GF-D8 (cell line): ENCODE data around the gene LHB.
"Not testable (repeated sequence)": the region's sequence is repeated elsewhere in the genome, so short reads cannot be mapped to it uniquely, and the experiment has no call there.

Source experiments
- DNase-seq: peaks from one replicate; lab custom pipeline; 2025; lab: John Stamatoyannopoulos, UW

Gene LHB

DNA sequence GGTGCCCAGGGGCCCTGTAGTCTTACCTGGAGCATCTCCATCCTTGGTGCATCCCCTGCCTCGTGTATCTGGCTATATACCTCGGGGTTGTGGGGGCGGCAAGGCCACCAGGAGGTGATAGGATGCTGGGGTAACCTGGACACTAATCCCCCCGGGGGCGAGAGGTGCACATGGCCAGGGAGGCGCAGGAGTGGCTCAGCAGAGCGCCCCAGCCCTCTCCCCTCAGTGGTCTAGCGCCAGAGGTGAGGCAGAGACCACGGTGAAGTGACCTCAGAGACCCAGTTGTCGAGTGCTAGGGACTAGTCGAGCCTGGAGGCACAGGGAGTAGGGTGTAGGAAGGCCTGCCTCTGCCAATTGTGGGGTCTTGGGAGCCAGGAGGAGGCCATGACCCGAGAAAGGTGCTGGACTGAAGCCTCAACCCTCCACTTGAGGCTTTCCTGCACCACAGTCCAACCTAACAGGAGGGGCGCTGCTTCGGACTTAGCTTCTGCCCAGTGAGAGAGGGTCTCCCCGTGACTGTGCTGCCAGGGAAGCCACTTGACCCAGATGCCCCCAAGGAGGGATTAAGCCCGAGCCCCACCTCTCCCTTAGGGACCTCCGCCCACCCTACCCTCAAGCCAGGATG is at the start of gene LHB:
Gene LHB (minus strand): TSS at position 51 of the 625 bp plus-strand sequence. CDS start 10 bp downstream, at position 41.
- no peak for DNase-seq

- no peak for DNase-seq
Measured at GRCh38 chr19:49065905-49066512, 49.1 kb upstream of the LHB start.

- no peak for DNase-seq
Measured at GRCh38 chr19:49064768-49065611, 48.1 kb upstream of the LHB start, which contains the start of gene NTF4. Gene NTF4 (minus strand): TSS chr19:49064818. CDS start chr19:49061997, 2,821 bp downstream.

DNA sequence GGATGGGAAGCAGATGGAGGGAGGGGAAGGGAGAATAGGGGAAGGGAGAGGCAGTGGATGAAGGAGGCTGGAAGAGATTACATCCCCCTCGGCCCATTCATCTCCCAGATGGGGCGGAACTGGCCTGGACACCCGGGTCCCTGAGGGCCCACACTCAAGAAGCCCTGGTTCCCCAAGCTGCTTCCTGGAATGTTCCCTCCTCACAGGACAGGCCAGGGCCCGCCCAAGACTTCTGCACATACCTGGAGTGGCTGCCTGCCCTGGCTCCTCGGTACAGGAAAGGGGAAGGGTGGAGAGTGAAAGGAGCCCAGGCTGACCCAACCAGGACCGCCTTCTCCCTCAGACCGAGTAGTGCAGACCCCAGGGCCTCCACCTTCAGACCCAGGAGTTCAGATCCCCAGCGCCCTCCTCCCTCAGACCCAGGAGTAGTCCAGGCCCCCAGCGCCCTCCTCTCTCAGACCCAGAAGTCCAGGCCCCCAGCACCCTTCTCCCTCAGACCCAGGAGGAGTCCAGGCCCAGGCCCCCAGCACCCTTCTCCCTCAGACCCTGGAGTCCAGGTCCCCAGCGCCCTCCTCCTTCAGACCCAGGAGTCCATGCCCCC is 47.2 kb upstream of the LHB start:
- DNase-seq: no peak

- DNase-seq: no peak
Measured at GRCh38 chr19:49061445-49061844, 44.6 kb upstream of the LHB start.

DNA sequence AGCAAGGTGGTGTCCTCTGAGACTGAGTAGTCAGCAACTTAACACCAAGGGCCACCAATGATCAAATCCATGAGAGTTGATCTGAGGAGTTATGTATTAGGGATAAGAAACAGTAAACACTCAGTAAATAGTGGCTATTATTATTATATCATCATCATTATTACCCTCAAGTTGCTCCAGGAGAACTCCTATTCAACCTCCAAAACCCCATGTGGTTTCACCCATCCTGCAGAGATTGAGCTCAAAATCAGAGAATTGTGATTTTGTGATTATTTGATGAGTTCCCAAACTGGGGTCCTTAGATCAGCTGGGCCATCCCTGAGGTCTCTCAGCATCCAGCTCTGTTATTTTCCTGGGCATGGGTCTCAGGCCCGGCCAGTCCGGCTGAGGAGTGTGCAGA is 44.1 kb upstream of the LHB start:
- no peak for DNase-seq

GRCh38 chr19:49059053-49059452 is 42.2 kb upstream of the LHB start:
- no peak for DNase-seq

DNA sequence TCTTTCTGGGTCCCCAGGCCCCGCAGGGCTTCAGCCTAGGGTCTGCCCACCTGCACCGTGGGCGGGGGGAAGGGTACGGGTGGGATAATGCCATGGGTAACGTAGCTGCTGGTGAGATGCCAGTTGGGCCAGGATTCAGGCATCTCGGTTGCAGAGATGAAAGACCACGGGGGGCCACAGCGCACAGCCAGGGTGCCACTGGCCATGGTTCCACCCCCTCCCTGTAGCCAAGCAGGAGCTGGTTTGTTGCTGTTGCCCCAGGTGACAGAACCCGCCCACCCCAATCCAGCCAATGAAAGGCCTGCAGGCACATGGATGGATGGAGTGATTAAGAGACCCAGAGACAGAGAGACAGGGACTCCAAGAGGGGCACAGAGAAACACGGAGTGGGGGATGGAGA is 41.7 kb upstream of the LHB start:
- DNase-seq: no peak

DNA sequence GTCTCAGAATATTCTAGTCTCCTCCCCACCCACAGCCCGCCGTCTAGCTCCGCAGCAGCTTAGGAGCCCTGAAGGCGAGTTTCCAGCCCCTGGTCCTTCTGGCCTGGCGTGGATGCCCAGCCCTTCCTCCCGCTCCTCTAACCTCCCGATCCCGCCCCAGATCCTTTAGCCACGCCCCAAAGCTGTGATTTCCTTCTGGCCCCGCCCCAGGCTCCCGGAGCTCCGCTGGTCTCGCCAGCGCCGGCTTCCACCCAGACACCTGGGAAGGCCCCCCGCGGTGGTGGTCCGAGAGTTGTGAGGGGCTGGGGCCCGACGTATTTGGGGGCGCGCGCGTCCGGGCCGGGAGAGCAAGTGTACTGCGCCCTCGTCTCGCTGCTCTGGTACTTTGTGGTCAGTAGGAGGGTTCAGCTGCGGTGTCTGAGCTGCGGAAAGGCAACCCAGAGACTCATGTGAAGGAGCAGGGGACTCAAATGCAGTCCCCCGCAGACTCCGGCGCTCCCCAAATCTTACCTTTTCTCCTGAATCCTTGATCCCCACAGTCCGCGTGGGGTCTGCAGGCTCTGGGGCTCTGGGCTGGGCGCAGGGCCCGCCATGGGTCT is 40.8 kb upstream of the LHB start, which contains the start of gene CGB7:
Gene CGB7 (minus strand): TSS at position 114 of the 599 bp plus-strand sequence. CDS start 2,374 bp downstream, outside the sequence.
- DNase-seq: no peak

DNA sequence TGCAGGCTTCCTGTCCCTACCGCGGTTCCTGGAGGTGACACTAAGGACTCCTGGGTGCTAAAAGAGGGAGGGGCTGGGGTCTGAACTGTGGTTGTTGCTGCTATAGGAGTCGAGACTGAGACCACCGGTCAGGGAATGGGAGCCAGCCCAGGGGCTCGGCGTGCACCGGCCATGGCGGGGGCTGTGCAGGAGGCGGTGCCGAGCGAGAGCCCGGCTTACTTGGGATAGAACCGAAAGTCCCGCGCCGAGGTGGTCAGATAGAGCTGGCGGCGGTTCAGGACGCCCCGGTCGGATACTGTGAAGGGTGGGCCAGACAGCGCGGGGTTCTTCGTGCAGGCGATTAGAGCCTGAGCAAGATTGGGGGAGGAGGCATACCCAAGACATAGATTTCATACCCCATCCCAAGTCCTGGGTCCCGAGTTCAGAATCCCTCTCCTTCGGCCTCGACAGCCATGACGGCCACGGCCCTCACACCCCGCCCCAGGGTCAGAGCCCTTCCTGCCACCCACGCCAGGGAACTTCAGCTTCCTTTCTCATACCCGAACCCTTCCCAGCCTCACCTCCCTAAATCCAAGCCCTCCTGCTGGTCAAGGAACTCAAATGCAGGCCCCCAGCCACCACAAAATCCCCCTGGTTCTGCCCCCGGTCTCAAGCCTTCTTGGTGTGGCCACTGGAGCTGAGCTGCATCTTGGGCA is 40.2 kb upstream of the LHB start:
- DNase-seq: not testable (repeated sequence)

GRCh38 chr19:49056101-49056901 is 39.4 kb upstream of the LHB start:
- DNase-seq: no peak

DNA sequence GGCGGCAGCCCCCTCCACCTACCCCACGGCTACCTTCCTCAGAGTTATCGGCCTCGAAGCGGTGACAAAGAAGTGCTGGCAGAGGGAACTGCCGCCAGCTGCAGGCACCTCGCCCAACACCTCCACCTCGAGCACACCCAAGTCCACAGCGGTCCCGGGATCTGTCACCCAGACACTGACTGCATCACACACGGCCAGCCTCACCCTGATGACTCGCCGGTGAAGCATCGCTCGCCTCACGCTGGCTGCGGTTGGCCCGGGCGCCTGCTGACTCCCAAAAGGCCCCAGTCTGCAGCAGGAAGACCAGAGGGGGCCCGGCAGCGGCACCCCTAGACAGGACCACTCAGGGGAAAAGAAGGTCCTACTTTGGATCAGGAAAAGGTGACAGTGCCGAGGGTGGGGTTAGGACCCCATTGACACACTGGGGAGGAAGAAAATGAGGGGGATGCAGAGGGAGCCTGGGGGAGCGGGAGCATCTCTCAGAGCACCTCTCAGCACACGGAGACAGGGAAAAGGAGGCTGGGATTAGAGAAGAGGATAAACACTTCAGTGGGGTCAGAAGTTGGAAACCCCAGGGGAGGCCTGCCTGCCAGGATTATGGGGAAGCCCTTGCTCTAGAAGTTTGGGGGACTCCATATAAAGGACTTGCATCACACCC is 33.6 kb upstream of the LHB start:
- DNase-seq: not testable (repeated sequence)

DNA sequence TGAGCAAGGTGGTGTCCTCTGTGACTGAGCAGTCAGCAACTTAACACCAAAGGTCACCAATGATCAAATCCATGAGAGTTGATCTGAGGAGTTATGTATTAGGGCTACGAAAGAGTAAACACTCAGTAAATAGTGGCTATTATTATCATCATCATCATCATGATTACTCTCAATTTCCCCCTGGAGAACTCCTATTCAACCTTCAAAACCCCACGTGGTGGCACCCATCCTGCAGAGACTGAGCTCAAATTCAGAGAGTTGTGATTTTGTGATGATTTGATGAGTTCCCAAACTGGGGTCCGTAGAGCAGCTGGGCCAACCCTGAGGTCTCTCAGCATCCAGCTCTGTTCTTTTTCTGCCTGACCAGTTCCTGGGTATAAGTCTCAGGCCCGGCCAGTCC is 32.9 kb upstream of the LHB start:
- not testable (repeated sequence) for DNase-seq

DNA sequence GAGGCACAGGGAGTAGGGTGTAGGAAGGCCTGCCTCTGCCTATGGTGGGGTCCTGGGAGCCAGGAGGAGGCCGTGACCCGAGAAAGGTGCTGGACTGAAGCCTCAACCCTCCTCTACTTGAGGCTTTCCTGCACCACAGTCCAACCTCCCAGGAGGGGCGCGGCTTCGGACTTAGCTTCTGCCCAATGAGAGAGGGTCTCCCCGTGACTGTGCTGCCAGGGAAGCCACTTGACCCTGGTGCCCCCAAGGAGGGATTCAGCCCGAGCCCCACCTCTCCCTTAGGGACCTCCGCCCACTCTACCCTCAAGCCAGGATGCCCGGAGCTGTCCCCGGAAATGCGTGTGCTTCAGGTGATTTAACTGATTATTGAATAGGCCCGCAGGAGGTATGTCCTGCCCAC is 32.1 kb upstream of the LHB start, which contains the start of gene CGB8:
Gene CGB8 (minus strand): TSS at position 101 of the 400 bp plus-strand sequence. CDS start 372 bp downstream, outside the sequence.
- not testable (repeated sequence) for DNase-seq

- not testable (repeated sequence) for DNase-seq
Measured at GRCh38 chr19:49043548-49043947, 26.7 kb upstream of the LHB start, which contains the start of gene CGB5. Gene CGB5 (plus strand): TSS chr19:49043848. CDS start chr19:49044210, 362 bp downstream.

- DNase-seq: not testable (repeated sequence)
Measured at GRCh38 chr19:49042666-49043065, 25.8 kb upstream of the LHB start.

DNA sequence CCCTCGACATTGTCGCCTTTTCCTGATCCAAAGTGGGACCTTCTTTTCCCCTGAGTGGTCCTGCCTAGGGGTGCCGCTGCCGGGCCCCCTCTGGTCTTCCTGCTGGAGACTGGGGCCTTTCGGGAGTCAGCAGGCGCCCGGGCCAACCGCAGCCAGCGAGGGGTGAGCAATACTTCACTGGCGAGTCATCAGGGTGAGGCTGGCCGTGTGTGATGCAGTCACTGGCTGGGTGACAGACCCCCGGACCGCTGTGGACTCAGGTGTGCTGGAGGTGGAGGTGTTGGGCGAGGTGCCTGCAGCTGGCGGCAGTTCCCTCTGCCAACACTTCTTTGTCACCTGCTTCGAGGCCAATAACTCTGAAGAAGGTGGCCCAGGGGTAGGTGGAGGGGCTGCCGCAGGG is 25.3 kb upstream of the LHB start:
- no peak for DNase-seq

- DNase-seq: not testable (repeated sequence)
Measured at GRCh38 chr19:49039736-49040135, 22.8 kb upstream of the LHB start.

DNA sequence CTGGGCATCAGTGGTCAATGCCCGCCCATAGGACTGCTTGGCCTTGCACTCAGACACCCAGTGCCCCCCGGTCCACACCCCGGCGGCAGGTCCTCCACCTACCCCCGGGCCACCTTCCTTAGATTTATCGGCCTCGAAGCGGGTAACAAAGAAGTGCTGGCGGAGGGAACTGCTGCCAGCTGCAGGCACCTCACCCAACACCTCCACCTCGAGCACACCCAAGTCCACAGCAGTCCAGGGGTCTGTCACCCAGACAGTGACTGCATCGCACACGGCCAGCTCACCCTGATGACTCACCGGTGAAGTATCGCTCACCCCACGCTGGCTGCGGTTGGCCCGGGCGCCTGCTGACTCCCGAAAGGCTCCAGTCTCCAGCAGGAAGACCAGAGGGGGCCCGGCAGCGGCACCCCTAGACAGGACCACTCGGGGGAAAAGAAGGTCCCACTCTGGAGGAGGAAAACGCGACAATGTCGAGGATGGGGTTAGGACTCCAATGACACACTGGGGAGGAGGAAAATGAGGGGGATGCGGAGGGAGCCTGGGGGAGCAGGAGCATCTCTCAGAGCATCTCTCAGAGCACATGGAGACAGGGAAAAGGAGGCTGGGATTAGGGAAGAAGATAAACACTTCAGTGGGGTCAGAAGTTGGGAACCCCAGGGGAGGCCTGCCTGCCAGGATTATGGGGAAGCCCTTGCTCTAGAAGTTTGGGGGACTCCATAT is 21.8 kb upstream of the LHB start:
- not testable (repeated sequence) for DNase-seq
